NCI-H82 treated with DMSO at 0.1 percent for 48 hours (cell line): Measurements from ENCODE around the gene GPR160.
A peak's percentile ranks its signal among the peaks of the same experiment; 100 is the strongest.
"Not testable (repeated sequence)": the region's sequence is repeated elsewhere in the genome, so short reads cannot be mapped to it uniquely, and the experiment has no call there.

Experiments
- DNase-seq: peaks from one replicate; lab custom pipeline; 2025; ENCODE audit not compliant: unreplicated experiment; lab: John Stamatoyannopoulos, UW

GPR160 gene

GRCh38 chr3:170037463-170038433 lies at the start of gene GPR160:
Gene GPR160 (plus strand): TSS chr3:170037995. CDS start chr3:170083973, 45,978 bp downstream.
- DNase-seq = peak; percentile 45

- no peak for DNase-seq
These were observed 47.4 kb upstream of the GPR160 start for GRCh38 chr3:169990431-169990830.

- DNase-seq = no peak
These were observed 45.6 kb upstream of the GPR160 start for GRCh38 chr3:169992156-169992555.

GRCh38 chr3:169992781-169993180 lies 45.0 kb upstream of the GPR160 start:
- DNase-seq = no peak

- no peak for DNase-seq
These were observed 44.0 kb upstream of the GPR160 start for GRCh38 chr3:169993761-169994160.

DNA sequence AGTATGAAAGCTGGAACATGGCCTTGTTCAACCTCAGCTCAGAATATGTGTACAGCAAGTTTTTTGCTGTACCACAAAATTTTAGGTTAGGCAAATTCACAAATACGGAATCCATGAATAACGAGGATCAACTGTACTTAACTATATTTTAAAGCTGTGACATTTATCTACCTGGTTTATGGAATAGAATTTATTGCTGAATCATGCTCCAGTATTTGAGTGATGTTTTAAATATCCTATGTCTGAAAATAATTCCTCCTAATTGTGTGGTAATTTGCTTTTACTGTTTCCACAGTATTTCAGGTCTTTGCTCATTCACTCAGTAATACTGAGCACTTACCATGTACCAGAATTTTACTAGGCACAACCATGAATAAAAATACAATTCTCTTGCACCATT lies 41.7 kb upstream of the GPR160 start:
- DNase-seq = no peak

- no peak for DNase-seq
These were observed 39.1 kb upstream of the GPR160 start for GRCh38 chr3:169998668-169999131.

DNA sequence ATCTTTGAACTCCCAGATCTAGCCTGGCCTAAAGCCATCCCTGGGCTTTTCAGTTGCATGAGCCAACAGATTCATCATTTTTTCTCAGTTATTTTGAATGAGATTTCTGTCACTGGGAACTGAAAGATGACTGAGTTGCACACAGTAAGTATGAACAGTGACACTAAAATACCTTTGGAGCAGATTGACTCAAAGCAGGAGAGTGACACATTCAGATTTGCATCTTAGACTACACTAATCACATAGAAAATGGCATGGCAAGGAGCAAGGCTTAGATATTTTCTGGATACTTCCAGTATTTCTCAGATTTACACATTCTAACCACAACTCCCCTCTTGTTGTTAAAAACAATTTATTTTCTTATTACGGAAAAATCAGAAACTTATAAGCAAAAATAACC lies 38.4 kb upstream of the GPR160 start:
- no peak for DNase-seq

DNA sequence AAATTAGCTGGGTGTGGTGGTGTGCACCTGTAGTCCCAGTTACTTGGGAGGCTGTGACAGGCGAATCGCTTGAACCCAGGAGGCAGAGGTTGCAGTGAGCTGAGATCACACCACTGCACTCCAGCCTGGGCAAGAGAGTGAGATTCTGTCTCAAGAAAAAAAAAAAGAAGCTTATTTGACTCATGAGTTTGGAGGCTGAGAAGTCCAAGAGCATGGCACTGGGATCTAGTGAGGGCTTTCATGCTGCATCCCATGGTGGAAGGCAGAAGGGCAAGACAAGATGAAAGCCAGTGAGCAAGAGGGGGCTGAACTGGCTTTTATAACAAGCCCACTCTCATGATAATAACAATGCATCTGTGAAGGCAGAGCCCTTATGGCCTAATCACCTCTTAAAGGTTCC lies 37.7 kb upstream of the GPR160 start:
- DNase-seq = no peak

- DNase-seq = no peak
These were observed 35.6 kb upstream of the GPR160 start for GRCh38 chr3:170002231-170002630.

DNA sequence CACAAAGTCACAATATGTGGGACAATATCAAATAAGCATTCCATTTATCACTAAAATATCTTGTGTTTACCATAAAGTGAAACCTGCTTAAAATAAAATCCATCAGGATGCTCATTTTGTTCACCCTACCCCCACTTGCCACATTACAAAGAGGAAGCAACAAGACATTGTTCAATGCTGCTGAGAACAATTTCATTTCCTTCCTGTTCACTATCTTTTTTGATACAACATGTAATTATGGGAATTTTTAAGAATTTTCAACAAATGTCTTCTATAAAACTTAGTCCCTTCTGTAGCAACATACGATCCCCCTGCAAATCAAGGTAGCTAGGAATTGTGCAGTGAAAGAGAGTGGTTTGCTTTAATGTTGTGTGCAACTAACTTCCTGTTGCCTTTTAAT lies 34.9 kb upstream of the GPR160 start:
- no peak for DNase-seq

GRCh38 chr3:170003881-170004356 lies 33.9 kb upstream of the GPR160 start:
- DNase-seq = no peak

DNA sequence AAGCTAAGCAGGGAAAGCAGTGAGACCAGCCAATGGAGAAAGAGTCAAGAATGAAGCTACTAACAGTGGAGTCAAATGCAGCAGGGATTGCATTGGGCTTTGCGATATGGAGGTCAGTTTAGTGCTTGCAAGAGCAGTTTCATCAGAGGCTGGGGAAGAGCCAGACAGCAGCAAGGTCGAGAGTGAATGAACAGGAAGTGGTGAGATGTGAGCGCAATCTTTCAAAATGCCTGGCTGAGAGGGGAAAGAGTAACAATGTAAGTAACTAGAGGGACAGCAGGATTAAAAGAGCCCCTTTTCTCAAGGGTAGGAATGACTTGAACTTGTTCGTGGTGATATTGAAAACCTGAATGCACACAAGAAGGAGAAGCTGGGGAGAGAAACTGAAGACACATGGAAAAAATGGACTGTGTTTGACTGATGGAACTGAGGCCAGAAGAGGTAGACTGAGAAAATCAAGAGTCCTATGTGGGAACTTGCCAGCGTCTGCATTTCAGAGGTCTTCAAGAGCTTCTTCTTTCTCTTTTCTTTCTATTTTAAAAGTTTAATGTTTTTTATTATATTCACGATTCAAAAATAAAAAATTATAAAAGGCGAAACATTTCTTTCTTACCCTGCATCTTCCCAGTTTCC lies 30.6 kb upstream of the GPR160 start:
- DNase-seq = no peak

- no peak for DNase-seq
These were observed 27.3 kb upstream of the GPR160 start for GRCh38 chr3:170010498-170010897.

GRCh38 chr3:170012683-170013400 lies 25.0 kb upstream of the GPR160 start:
- peak; percentile 81 for DNase-seq

- DNase-seq = no peak
These were observed 21.7 kb upstream of the GPR160 start for GRCh38 chr3:170016057-170016456.

DNA sequence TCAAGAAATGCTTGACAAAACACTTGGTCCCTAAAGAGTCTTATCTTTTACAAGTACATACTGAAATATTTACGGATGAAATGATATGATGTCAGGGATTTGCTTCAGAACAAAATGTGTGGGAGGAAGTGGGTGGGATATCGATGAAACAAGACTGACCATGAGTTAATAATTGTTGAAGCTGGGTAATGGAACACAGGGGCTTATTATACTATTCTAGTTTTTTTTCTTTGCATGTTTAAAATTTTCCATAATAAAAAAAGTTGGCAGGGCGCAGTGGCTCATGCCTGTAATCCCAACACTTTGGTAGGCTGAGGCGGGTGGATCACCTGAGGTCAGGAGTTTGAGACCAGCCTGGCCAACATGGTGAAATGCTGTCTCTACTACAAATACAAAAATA lies 18.5 kb upstream of the GPR160 start:
- DNase-seq = not testable (repeated sequence)

DNA sequence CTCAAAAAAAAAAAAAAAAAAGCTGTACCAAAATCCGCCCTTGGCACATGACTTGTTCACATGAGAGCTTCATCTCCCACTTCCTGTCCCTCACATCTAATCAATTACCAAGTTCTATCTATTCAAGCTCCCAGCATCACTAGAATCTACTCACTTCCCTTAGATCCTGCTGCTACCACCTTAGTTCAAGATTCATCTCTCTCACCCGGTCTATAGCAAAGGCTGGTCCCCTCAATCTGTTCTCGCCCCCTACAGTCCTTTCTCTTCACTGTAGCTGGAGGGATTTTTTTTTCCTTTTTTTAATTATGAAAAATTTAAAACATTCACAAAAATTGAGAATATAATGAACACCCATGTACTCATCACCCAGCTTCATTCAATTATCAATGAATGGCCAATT lies 16.7 kb upstream of the GPR160 start:
- DNase-seq = no peak

DNA sequence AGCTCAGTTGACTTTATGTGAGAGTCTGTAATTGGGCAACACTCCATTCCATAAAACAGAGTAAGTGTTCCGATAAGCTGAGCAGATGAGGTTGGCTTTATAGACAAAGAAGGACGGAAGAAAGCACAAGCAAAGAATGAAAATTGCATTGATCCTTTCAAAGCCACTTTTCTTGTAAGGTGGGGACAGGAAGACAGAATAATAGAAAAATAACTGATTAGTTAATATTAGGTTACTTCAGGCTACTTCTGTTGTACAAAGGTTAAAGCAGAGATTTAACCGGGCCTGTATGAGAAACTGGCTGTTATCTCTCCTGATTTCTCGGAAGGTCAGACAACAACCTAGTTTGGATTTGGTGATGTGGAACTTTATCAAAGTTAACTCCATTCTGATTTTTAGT lies 15.5 kb upstream of the GPR160 start:
- DNase-seq = no peak

GRCh38 chr3:170023165-170023564 lies 14.6 kb upstream of the GPR160 start:
- DNase-seq = no peak

DNA sequence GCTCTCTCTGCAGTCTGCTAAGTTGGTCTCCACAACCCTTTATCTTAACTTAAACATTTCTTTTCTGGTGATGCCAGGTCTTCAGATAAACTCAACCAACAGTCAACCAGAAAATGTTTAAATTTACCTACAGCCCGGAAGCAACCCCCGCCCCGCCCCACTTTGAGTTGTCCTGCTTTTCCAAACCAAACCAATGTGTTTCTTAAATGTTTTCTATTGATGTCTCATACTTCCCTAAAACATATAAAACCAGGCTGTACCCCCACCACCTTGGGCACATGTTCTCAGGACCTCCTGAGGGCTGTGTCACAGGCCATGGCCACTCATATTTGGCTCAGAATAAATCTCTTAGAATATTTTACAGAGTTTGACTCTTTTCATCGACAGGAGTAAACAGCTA lies 13.2 kb upstream of the GPR160 start:
- no peak for DNase-seq
